ENCODE results near the gene DMXL1. TPM values are rescaled to one million over a fixed set of nuclear protein-coding genes. Genes with fewer than 3 reads are reported as not detected.
A peak's percentile ranks its signal among the peaks of the same experiment; 100 is the strongest.
"Not testable (repeated sequence)": the region's sequence is repeated elsewhere in the genome, so short reads cannot be mapped to it uniquely, and the experiment has no call there.

Gene DMXL1
- total RNA-seq, 1 donor from 2014 or later: 22.6 TPM

DNA sequence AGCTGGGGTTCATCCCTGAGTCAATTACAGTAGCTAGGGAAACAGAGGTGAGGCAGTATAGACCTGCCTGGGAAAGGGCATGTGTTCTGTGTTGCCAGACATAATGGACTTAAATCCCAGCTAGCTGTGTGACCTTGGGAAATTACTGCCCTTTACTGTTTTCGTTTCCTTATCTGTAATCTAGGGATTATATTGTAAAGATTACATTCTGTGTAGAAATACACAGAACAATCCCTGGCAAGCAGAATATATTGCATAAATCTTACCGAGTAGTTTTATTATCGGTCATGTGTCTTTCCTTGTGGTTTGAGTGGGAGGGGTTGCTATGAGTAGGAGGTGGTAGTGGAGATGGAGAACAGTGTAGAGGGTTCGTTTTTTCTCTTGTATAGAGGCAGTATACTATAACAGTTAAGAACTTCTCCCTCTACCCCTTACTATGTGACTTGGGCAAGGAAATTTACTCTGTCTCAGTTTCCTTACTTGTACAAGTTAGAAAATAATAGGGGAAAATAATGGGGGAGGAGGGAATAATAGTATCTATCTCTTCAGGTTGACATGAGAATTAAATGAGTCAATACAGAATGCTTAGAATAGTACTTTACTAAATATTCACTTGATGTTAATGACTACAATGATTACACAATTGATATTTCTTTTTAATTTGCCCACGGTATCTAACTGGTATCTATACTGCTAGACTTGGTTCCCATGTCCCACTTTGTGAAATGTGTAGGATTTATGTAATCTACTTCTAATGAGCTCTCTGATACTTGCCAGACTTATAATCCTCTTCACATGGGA is 7.1 kb upstream of the DMXL1 start:
- DNase-seq (ENCODE audit: missing footprints): no peak
- ATAC-seq: no peak
- intact Hi-C loops (cut with DNase I): no loop called here

DNA sequence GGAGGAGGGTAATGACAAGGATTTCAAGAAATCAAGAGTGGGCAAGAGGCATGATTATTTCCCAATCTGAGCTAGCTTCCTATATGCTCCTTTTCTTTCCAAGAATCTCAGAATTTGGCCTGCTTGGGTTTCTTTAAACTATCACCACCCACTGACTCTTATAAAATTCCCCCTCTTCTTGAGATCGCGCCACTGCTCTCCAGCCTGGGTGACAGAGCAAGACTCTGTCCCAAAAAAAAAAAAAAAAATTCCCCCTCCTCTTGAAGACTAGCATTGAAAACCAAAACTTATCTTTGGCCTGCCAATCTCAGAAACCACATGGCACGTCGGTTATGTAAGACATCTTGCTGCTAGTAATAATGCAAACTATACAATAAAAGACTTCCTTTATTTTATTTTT is 3.4 kb upstream of the DMXL1 start:
- no peak for DNase-seq (ENCODE audit: missing footprints)
- no peak for ATAC-seq
- intact Hi-C loops (cut with DNase I): no loop called here

DNA sequence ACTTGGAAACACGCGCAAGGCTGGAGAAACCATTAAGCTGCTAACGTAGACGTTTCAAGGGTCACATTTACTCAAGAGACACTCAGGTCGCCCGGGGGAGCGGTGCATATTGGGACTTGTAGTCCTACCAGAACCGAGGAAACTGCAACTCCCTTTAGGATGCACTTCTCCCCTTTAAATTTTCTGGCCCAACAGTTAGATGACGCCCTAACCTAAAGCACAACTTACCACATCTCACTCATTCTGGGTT is 384 bp upstream of the DMXL1 start:
- peak; percentile 95 for DNase-seq (ENCODE audit: missing footprints)
- intact Hi-C loops (cut with DNase I): loop anchor here (2.0 kb wide), 2 partner anchors 82 to 382 kb away; partner anchors contain the start of genes DTWD2 and HSD17B4

DNA sequence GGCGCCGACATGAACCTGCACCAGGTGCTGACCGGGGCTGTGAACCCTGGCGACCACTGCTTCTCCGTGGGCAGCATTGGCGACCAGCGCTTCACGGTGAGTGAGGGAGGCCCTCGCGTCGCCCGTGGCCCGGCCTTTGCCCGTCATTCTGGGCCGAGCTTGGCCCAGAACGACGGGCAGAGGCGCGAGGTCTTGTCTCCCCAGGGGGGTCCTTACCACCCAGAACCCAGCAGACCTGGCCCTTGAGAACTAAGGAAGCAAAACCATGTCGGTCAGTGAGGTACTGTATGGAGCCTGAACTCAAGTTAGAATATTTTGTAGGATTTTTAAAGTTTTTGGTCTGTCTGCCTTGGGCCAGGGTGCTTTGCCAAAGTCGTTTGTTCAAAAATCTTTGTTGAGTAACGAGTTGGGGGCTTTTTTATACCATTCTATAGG is 691 bp downstream of the DMXL1 start:
- intact Hi-C loops (cut with DNase I): loop anchor here (1.0 to 2.0 kb wide), 3 partner anchors 83 to 381 kb away; partner anchors contain the start of genes DTWD2 and HSD17B4
- DNase-seq (ENCODE audit: missing footprints) (no peak), ATAC-seq (peak; percentile 15)

More for the DNA sequence above, 384 bp upstream of the DMXL1 start:
- ATAC-seq: peak; percentile 80

DNA sequence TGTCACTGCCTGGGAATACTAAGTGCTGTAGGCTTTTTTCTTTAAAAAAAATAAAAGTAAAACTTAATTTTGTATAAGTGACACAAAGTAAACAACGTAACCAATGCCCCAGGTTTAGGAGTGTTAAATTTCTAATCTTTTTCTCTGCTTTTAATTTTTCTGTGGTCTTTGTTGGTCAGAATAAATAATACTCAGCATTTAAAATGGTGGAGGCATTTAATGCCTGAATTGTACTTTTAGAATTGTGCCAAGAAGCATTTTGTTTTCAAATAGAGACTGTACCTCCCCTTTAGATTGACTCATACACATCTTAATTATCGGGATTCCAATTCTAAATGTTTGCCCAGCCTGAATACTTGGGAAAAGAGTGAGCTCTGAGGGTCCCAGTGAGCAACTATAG is 1.6 kb downstream of the DMXL1 start:
- DNase-seq (ENCODE audit: missing footprints): no peak
- intact Hi-C loops (cut with DNase I): no loop called here
- ATAC-seq: no peak

DNA sequence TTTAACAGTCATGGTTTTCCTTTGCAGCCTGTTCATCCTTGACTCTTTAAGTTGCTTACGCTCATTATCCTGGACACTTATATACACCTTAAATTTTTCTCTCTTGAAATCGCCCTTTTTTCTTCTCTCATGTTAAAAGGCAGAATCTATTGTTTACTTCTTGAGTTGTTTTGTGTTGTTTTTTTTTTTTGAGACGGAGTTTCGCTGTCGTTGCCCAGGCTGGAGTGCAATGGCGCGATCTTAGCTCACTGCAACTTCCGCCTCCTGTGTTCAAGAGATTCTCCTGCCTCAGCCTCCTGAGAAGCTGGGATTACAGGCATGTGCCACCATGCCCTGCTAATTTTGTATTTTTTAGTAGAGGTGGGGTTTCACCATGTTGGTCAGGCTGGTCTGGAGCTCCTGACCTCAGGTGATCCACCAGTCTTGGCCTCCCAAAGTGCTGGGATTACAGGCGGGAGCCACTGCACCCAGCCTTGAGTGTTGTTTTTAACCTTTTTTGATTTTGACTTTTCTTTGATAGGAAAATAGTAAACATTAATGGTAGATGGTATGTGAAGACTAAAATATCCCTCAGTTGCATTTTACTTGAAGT is 3.0 kb downstream of the DMXL1 start:
- DNase-seq (ENCODE audit: missing footprints); ATAC-seq: not testable (repeated sequence)

DNA sequence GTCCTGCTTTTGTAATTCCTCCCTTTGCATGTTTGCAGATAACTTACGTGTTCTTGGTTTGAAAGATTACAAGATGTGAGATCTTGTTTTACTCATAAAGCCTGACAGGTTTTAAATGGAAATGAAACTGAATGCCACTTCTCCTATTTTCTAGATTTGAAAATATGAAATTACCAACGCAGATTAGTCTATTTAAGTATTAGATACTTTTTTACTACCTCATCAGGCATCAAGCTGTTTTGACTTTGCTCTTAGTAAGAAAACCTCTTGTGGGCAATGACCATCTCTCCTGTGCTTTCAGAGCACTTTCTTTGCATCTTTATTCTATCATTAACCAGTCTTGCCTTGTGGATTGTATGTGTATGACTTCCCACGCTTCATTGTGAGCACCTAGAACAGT is 3.5 kb downstream of the DMXL1 start:
- intact Hi-C loops (cut with DNase I): no loop called here
- ATAC-seq (no peak), DNase-seq (ENCODE audit: missing footprints) (no peak)

More for the DNA sequence above, 3.0 kb downstream of the DMXL1 start:
- intact Hi-C loops (cut with DNase I): not testable (repeated sequence)

DNA sequence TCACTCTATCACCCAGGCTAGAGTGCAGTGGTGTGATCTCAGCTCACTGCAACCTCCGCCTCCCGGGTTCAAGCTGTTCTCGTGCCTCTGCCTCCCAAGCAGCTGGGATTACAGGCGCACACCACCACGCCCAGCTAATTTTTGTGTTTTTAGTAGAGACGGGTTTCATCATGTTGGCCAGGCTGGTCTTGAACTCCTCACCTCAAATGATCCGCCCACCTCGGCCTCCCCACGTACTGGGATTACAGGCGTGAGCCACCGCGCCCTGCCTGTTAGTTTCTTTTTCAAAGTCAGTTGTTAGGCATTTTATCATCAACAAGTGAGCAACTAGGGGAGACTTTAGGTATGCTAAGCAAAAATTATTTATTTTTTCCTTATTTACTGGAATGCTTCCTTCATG is 4.4 kb downstream of the DMXL1 start:
- DNase-seq (ENCODE audit: missing footprints); intact Hi-C loops (cut with DNase I); ATAC-seq: not testable (repeated sequence)

DNA sequence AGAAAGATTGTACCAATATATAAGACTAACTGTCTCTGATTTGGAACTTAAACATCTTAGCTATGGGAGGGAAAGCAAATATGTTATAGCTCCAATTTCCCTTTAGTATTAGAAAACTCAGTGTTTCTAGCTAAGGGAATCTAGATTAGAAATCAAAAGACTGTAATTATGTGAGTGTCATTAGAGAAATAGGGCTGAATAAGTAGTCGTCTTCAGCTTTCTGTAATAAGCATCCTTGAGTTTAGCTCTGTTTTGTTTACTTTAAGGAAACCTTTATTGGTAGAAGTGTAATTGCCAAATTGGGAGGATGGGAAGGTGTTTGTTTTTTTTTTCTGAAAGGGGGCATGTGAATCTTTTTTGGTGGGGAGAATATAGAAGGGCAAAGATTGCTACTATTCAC is 5.2 kb downstream of the DMXL1 start:
- intact Hi-C loops (cut with DNase I): no loop called here
- DNase-seq (ENCODE audit: missing footprints) (no peak), ATAC-seq (no peak)

DNA sequence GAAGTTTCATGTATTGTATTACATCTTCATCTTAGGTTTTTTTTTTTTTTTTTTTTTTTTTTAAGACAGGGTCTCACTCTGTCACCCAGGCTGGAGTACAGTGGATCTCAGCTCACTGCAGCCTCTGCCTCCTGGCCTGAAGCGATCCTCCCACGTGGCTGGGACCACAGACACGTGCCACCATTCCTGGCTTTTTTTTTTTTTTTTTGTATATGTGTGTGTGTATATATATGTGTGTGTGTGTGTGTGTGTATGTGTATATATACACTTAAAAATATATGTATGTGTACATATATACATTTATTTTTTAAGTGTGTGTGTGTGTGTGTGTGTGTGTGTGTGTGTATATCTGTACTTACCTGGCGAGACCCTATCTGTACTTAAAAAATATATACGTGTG is 6.6 kb downstream of the DMXL1 start:
- no peak for ATAC-seq
- no peak for DNase-seq (ENCODE audit: missing footprints)
- intact Hi-C loops (cut with DNase I): no loop called here

DNA sequence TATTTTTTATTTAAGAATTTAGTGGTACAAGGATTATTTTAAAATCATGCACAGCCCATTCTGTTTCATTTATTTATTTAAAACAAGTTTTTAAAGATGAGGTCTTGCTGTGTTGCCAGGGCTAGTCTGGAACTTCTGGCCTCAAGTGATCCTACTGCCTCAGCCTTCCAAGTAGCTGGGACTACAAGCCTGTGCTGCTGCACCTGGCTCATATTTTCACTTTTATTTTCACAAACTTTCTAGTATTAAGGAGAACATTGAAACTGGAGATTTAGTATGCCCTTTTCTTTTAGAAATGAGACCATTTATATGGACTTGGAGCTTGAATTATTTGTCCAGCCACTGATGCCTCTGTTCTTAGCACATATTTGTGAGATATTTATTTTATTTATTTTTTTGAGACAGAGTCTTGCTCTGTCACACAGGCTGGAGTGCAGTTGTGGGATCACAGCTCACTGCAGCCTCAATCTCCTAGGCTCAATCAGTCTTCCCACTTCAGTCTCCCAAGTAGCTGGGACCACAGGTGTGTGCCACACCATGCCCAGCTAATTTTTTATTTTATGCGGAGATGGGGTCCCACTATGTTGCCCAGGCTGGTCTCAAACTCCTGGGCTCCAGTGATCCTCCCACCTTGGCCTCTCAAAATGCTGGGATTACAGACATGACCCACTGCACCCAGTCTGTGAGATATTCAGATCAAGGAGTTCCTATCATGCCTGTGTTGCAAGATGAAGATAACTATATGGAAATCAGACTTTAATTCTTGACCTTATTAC is 7.4 kb downstream of the DMXL1 start:
- intact Hi-C loops (cut with DNase I): no loop called here
- ATAC-seq (no peak), DNase-seq (ENCODE audit: missing footprints) (no peak)

DNA sequence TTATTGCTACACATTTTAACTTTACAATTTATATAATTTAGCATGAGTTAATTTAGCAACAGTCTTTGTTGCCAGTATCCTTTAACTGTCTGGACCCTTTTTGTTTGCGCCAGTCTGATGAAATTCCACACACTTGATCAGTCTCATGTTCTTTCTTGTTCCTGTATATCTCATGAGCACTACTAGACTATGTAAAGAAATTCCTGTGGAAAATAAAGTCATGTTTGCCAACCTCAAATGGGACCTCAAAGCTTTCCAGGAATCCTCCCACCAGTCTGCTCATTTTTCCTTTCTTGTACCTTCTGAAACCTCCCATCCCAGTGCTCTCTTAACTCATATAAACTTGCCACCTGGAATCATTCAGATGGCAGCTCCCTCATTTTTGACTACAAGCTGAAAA is 8.0 kb downstream of the DMXL1 start:
- ATAC-seq (no peak), DNase-seq (ENCODE audit: missing footprints) (no peak)
- intact Hi-C loops (cut with DNase I): no loop called here

DNA sequence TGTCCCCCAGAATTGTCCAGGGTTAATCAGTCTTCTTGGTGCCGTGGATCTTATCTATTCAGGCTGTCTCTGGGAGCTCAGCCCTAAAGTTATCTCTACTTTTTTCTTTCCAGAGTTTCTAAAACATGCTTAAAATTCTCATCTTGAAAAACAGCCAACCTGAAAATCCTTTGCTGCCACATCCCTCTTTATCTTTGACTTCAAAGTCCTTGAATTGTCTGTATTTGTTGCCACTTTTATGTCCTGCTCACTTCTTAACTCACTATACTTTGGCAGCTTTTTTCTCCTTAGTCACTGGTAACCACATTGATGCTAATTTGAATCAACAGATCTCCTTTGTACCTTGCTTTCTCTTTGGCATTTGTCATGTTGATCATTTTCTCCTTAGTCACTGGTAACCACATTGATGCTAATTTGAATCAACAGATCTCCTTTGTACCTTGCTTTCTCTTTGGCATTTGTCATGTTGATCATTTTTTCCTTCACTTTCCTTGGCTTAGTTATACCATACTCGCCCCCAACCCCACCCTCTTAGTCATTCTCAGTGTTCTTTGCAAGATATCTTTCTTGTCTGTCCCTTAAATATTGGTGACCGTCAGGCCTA is 8.5 kb downstream of the DMXL1 start:
- ATAC-seq: no peak
- DNase-seq (ENCODE audit: missing footprints): no peak
- intact Hi-C loops (cut with DNase I): no loop called here

DNA sequence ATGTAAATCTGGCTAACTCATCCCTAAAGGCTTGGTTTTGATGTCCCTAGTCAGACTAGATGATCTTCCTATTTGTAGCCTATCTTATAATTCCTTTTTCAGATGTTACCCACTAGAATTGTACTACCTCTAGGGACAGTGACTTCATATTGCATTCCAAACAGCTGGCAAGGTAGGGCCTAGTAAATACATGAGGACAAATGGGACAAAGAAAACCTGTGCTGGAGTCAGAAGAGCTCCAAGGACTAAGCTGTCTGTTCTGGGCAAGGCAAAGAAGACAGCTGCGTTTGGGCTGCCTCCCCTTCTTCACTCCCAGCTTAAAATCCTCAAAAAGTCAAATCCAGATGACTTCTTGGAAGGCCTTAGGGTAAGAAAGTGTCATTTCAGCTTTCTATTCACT is 10.0 kb downstream of the DMXL1 start:
- no peak for ATAC-seq
- intact Hi-C loops (cut with DNase I): no loop called here

DNA sequence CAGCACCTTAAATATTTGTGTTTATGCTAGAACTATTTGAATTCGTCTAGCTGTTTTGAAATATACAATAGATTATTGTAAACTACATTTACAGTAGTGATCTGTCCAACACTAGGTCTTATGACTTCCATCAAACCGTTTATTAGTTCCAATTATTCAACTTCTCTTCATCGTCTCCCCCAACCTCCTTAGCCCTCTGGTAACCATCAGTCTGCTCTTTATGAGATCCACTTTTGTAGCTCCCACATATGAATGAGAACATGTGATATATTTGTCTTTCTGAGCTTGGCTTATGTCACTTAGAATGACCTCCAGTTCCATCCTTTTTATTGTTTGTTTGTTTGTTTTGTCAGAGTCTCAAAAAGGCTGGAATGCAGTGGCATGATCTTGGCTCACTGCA is 11.8 kb downstream of the DMXL1 start:
- DNase-seq (ENCODE audit: missing footprints) (no peak), ATAC-seq (no peak)
- intact Hi-C loops (cut with DNase I): no loop called here

More for the DNA sequence above, 10.0 kb downstream of the DMXL1 start:
- DNase-seq (ENCODE audit: missing footprints): no peak

DNA sequence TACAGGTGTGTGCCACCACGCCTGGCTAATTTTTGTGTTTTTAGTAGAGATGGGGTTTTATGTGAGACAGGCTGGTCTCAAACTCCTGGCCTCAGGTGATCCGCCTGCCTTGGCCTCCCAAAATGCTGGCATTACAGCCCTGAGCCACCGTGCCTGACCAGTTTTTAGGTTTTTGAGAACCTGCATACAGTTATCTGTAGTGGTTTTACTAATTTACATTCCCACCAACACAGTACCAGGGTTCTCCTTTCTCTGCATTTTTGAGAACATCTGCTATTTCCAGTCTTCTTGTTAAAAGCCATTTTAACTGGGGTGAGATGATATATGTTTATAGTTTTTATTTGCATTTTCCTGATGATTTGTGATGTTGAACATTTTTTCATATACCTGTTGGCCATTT is 12.8 kb downstream of the DMXL1 start:
- intact Hi-C loops (cut with DNase I): no loop called here
- ATAC-seq (no peak), DNase-seq (ENCODE audit: missing footprints) (no peak)

DNA sequence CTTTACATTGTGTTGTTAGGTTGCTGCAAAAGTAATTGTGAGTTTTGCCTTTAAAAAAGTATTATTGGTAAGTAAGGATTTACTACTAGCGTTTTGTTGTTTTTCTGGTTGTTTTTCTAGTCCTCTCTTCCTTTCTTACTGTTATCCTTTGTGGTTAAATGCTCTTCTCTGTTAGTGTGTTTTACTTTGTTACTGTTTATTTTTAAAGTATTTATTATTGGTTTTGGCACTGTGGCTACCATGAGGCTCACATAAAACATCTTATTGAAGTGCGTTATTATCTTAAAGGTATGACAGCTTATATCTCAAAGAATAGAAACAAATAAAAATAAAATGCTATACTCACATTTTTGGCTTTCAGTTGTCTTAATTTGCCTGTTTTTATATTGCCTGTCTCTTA is 17.6 kb downstream of the DMXL1 start:
- ATAC-seq (no peak), DNase-seq (ENCODE audit: missing footprints) (no peak)
- intact Hi-C loops (cut with DNase I): no loop called here

DNA sequence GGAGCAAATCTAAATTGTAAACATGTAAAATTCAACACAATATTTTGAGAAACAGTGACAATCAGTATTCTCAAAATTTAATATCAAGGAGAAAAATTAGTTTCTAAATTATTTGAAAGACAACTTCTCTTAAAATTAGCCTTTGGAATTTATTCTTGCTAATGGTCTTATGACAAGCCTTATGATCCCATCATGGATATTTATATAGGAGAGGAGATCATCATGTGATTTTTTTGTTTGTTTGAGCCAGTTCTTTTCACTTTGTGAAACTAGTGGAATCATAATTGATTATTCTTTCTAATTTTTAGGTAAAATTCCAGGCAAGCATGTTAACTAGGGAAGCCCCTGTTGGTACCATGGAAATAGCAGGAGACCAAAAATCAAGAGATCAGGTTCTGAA is 24.7 kb downstream of the DMXL1 start:
- intact Hi-C loops (cut with DNase I): no loop called here
- ATAC-seq (no peak), DNase-seq (ENCODE audit: missing footprints) (no peak)

DNA sequence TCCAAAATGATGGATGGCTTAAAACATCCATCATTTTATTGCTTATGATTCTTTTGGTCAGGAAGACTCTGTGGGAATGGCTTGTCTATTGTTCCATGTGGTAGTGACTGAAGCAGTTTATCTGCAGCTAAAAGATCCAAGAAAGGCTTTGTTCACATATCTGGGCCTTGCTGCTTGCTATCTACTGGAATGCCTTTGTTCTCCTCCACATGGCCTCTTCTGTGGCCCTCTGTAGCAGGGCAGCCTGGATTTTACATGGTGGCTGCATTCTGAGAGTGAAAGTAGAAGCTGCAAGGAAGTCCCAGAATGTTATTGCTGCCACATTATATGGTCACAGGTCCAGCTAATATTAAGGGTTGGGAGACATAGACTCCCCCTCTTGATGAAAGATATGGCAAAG is 35.1 kb downstream of the DMXL1 start:
- intact Hi-C loops (cut with DNase I): no loop called here
- DNase-seq (ENCODE audit: missing footprints): no peak
- no peak for ATAC-seq

DNA sequence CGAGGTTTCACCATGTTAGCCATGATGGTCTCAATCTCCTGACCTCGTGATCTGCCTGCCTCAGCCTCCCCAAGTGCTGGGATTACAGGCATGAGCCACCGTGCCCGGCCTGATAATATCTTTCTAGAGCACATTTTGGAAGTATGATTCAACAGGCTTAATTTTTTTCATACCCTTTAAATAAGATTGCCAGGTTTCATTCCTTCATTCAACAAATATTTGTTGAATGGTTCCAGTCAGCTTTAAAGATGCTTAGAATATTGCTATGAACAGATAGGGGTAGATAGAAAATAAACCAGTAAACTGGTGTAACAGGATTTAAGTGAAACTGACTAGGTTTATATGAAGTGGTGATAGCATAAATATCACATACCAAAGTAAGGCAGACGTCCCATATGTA is 41.3 kb downstream of the DMXL1 start:
- ATAC-seq: no peak
- intact Hi-C loops (cut with DNase I): no loop called here
- no peak for DNase-seq (ENCODE audit: missing footprints)

Data from Right ventricle myocardium inferior (tissue), 1 donor.